Cortex of kidney (tissue), 1 donor: ENCODE data around the gene IRF4.
"Not testable (repeated sequence)": the region's sequence is repeated elsewhere in the genome, so short reads cannot be mapped to it uniquely, and the experiment has no call there.

Experiments used
- DNase-seq: peaks from one replicate; lab custom pipeline; 2025; lab: John Stamatoyannopoulos, UW

IRF4 gene

GRCh38 chr6:421211-421610 is 29.7 kb downstream of the IRF4 start:
- DNase-seq = no peak

DNA sequence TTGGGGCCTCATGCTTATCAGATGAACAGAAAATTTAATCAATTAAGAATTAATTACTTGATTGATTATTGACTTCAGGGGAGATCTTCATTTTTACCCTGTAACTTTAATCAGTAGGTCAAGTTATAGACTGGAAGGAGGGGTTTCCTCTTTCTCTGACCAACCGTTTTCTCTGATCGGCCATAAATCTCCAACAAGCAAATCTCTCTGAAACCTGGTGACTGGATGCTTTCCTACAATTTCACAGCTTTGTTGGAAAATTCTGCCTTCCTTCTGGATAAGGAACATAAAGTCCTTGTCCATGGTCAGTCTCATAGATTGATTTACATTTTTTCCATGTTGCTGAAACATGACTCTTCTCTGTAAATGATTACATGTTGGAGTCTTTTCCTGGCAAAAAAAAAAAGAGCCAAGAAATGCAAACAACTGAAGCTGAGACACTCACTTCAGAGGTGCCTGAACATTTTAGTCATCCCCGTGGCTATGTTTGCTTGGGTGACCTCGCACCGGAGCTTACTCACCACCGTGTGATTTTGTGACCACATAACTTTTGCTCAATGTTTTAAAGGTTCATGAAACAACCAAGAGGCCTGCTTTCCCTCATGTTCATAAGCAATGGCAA is 31.0 kb downstream of the IRF4 start:
- no peak for DNase-seq

DNA sequence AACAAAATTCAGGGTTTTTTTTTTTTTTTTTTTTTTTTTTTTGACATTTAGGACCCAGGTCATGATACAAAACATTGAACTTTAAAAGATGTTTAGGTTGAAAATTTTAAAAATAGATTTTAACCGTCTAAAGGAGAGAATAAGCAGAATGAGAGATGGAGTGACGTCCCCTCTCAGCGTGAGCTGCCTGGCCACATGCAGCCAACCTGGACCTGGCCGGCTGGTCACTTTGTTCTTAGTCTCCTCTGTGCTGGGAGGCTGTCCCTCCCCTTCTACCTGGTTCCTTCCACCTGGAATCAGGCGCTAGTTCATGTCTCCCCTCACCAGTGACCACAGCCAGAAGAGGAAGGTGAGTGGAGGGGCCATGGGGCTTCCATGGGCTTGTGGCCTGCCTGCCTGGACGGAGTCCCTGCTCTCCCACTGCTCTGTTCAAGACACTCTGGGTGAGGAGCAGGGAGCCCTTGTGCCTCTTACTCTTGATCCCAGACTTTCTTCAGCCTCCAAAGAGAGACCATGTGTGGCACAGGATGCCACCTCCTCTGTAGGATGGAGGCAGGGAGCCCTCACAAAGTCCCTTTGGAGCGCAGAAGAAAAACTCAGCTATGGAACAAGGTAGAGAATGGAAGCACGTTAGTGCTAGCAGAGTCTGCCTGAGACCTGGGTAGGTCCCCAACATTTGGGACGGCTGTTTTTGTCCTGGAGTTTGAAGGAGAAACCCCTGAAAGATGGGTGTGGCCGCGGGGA is 31.7 kb downstream of the IRF4 start:
- no peak for DNase-seq

GRCh38 chr6:423799-424345 is 32.3 kb downstream of the IRF4 start:
- no peak for DNase-seq

DNA sequence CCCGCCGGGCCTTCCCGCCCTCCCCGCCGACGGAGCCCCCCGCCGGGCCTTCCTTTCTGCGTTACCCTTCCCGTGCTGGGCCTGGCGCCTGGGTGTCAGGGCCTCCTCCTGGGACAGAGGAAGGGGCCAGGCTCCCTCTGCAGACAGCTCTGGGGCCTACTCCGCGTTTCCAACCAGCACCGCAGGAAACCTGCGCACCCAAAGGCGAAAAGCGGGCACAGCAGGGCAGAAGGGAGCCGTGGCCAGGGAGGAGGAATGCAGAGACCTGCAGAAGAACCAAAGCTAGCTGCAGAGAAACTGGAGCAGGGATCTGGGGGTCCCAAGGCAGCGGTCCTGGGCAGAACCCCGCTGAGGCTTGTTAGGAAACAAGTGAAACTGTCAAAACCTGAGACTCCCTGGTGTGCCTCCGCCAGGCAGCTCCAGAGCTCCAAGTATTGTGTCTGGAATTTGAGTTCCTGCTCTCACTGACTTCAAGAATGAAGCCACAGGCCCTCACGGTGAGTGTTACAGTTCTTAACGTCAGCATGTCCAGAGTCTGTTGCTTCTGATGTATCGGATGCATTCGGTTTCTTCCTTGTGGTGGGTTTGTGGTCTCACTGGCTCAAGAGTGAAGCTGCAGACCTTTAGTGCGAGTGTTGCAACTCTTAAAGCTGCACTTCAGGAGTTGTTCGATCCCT is 33.3 kb downstream of the IRF4 start:
- no peak for DNase-seq

GRCh38 chr6:425418-425788 is 33.9 kb downstream of the IRF4 start:
- not testable (repeated sequence) for DNase-seq

GRCh38 chr6:426198-426738 is 34.7 kb downstream of the IRF4 start:
- DNase-seq = not testable (repeated sequence)

DNA sequence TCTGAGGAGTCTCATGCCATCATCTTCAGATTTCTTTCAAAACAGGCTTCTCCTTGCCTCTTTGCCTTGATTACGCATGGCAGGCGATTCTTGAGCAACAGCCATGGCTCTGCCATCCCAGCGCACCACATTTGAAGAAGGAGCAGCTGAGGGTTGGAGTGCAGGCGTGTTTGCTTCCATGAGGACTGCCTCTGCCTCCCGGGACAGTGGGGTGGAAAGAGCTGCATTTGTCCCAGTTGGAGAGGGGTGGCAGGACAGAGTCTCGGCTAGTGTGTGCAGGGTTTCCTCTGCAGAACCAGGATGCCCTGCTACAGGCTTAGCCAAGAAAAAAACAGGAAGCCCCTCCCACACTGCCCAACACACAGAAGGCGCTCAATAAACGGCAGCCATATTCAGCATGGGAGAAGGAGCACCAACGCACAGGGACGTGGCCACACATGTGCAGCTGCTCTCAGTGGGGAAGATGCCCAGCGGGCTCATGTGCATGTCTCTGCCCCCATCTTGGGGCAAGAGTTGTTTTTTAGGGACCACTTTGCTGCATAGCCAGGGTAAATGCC is 36.6 kb downstream of the IRF4 start:
- DNase-seq = no peak

GRCh38 chr6:429515-430121 is 38.1 kb downstream of the IRF4 start:
- no peak for DNase-seq

DNA sequence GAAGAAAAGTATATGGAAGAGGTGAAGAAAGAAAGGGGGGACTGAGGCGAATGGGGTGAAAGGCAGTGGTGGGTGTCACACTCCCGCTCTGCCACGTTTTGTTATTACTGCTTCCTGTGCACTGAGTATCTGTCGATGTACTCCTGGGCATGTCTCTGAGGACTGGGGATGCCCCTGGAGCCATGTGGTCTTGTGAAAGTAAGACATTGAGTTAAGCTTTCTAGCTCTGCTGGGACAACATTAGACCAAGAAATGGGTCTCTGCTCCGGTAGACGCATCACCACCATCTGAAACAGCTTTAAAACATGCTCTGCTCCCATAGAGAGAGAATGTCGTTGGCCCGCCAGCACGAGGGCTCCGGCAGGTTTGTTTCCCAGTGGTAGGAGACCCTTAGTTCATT is 40.0 kb downstream of the IRF4 start:
- DNase-seq = no peak

GRCh38 chr6:431986-432385 is 40.4 kb downstream of the IRF4 start:
- no peak for DNase-seq

- DNase-seq = no peak
These were observed 42.6 kb downstream of the IRF4 start for GRCh38 chr6:434051-434705.

GRCh38 chr6:435441-436307 is 44.1 kb downstream of the IRF4 start:
- DNase-seq = no peak

- DNase-seq = no peak
These were observed 44.9 kb downstream of the IRF4 start for GRCh38 chr6:436308-437036.

- no peak for DNase-seq
These were observed 45.5 kb downstream of the IRF4 start for GRCh38 chr6:437037-437392.

- no peak for DNase-seq
These were observed 47.1 kb downstream of the IRF4 start for GRCh38 chr6:438634-439170.

DNA sequence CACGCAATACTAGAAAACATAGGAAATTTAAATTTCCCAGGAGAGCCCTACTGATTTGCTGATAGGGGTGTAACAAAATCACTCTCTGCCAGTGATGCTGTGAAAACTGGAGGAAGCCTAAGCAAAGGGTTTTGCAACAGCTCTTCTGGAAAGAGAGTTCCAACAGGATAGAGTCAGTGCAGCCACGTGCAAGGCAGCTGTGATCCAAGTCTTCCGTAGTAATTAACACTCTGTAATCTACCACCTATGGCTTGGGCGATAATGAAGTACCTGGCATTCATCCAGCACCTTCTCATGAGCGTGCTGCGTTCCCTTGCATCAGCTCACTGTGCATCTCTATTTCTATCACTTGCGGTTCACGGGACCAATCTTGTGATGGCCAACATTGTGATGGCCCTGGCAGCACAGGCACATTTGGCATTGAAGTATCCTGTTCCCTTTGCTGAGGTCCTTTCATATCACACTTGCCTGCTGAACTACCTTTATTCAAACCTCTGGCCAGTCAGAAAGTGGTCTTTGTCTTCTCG is 48.2 kb downstream of the IRF4 start:
- no peak for DNase-seq

- DNase-seq = no peak
These were observed 49.8 kb downstream of the IRF4 start for GRCh38 chr6:441126-441920.
